Immature natural killer cell (primary cell): ENCODE results near the gene GBA3. TPM values are rescaled to one million over a fixed set of nuclear protein-coding genes. Genes with fewer than 3 reads are reported as not detected.

Experiments
- DNase-seq, 3 donors: peaks; one replicate each; pipeline ENCODE4 v3.0.0; 2022; ENCODE audit warnings: mixed read lengths in 1 of 3
- H3K27ac Mint-ChIP-seq, 6 donors: one replicate each; pipeline ENCODE4 v1.8.0; 2020; ENCODE audit warnings: mixed read lengths in 6 of 6, mild to moderate bottlenecking in 5 of 6, inconsistent platforms in 4 of 6, moderate library complexity in 3 of 6
- H3K27me3 Mint-ChIP-seq, 3 donors: one replicate each; pipeline ENCODE4 v1.8.0; 2020 to 2021; ENCODE audit warnings: low read depth in 3 of 3, mild to moderate bottlenecking in 3 of 3, mixed read lengths in 3 of 3, moderate library complexity in 3 of 3, inconsistent platforms in 1 of 3
- H3K36me3 Mint-ChIP-seq, 3 donors: one replicate each; pipeline ENCODE4 v1.8.0; 2020; ENCODE audit warnings: mixed read lengths in 3 of 3, inconsistent platforms in 2 of 3, mild to moderate bottlenecking in 2 of 3
- H3K4me1 Mint-ChIP-seq, 2 donors: one replicate each; pipeline ENCODE4 v1.8.0; 2020; ENCODE audit warnings: inconsistent platforms in 2 of 2, mild to moderate bottlenecking in 2 of 2, mixed read lengths in 2 of 2, moderate library complexity in 1 of 2
- H3K4me3 Mint-ChIP-seq, 5 donors: one replicate each; pipeline ENCODE4 v1.8.0; 2020; ENCODE audit warnings: mild to moderate bottlenecking in 5 of 5, mixed read lengths in 5 of 5, inconsistent platforms in 3 of 5, moderate library complexity in 3 of 5
- H3K9me3 Mint-ChIP-seq, 6 donors: one replicate each; pipeline ENCODE4 v1.8.0; 2020; ENCODE audit warnings: mild to moderate bottlenecking in 6 of 6, mixed read lengths in 6 of 6, inconsistent platforms in 4 of 6, moderate library complexity in 3 of 6
- polyA plus RNA-seq, 3 donors: library from polyadenylated mRNA; unstranded; fragments of 300-500 nt; fragmentation: Illumina TruSeq; gene quantifications; one replicate each; pipeline ENCODE4 v1.2.3, GENCODE V29; 2021

GBA3 gene
- polyA plus RNA-seq, 3 donors from 2014 or later, result not detected

GRCh38 chr4:22712529-22712928 is 19.8 kb downstream of the GBA3 start:
- Mint-ChIP-seq H3K9me3 (peaks cover 0 to 3% (median 0%) of the 10 kb centered on the region in 6 donors), H3K4me1 (no peaks in the 10 kb centered on the region), H3K27me3 (peaks cover 0 to 4% (median 2%) of the 10 kb centered on the region in 3 donors), H3K36me3 (no peaks in the 10 kb centered on the region), H3K4me3 (no peak overlapping the region), H3K27ac (no peak overlapping the region)
- no peak for DNase-seq

- Mint-ChIP-seq H3K9me3 (peaks cover 0 to 3% (median 0%) of the 10 kb centered on the region in 6 donors), H3K4me1 (no peaks in the 10 kb centered on the region), H3K27ac (no peak overlapping the region), H3K27me3 (peaks cover 0 to 4% (median 2%) of the 10 kb centered on the region in 3 donors), H3K4me3 (no peak overlapping the region), H3K36me3 (no peaks in the 10 kb centered on the region)
- DNase-seq, result no peak
Observed at GRCh38 chr4:22713841-22714240, 21.1 kb downstream of the GBA3 start.

GRCh38 chr4:22719218-22719617 is 26.5 kb downstream of the GBA3 start:
- Mint-ChIP-seq H3K9me3 (peaks cover 0 to 11% (median 0%) of the 10 kb centered on the region in 6 donors), H3K4me1 (no peaks in the 10 kb centered on the region), H3K4me3 (no peak overlapping the region), H3K27ac (no peak overlapping the region), H3K27me3 (peaks cover 0 to 5% (median 0%) of the 10 kb centered on the region in 3 donors), H3K36me3 (no peaks in the 10 kb centered on the region)
- DNase-seq, result no peak

GRCh38 chr4:22720091-22720490 is 27.4 kb downstream of the GBA3 start:
- Mint-ChIP-seq H3K4me1 (no peaks in the 10 kb centered on the region), H3K27me3 (peaks cover 0 to 5% (median 0%) of the 10 kb centered on the region in 3 donors), H3K4me3 (no peak overlapping the region), H3K27ac (no peak overlapping the region), H3K36me3 (no peaks in the 10 kb centered on the region), H3K9me3 (peaks cover 0 to 12% (median 0%) of the 10 kb centered on the region in 6 donors)
- DNase-seq, result no peak

GRCh38 chr4:22721204-22721603 is 28.5 kb downstream of the GBA3 start:
- no peak overlapping the region for H3K27ac Mint-ChIP-seq
- no peak for DNase-seq
- no peaks in the 10 kb centered on the region for H3K36me3 Mint-ChIP-seq
- H3K4me1 Mint-ChIP-seq, result no peaks in the 10 kb centered on the region
- H3K4me3 Mint-ChIP-seq, result no peak overlapping the region
- peaks cover 0 to 1% (median 0%) of the 10 kb centered on the region in 3 donors for H3K27me3 Mint-ChIP-seq
- peaks cover 0 to 18% (median 0%) of the 10 kb centered on the region in 6 donors for H3K9me3 Mint-ChIP-seq

- H3K27ac Mint-ChIP-seq, result no peak overlapping the region
- no peak for DNase-seq
- no peaks in the 10 kb centered on the region for H3K4me1 Mint-ChIP-seq
- peaks cover 0 to 4% (median 0%) of the 10 kb centered on the region in 3 donors for H3K36me3 Mint-ChIP-seq
- H3K4me3 Mint-ChIP-seq, result no peak overlapping the region
- peaks cover 0 to 17% (median 8%) of the 10 kb centered on the region in 6 donors for H3K9me3 Mint-ChIP-seq
- H3K27me3 Mint-ChIP-seq, result peaks cover 0 to 4% (median 0%) of the 10 kb centered on the region in 3 donors
Observed at GRCh38 chr4:22730021-22730420, 37.3 kb downstream of the GBA3 start.

GRCh38 chr4:22733816-22734215 is 41.1 kb downstream of the GBA3 start:
- no peak for DNase-seq
- H3K4me1 Mint-ChIP-seq, result no peaks in the 10 kb centered on the region
- H3K27ac Mint-ChIP-seq, result no peak overlapping the region
- H3K27me3 Mint-ChIP-seq, result peaks cover 0 to 4% (median 0%) of the 10 kb centered on the region in 3 donors
- no peak overlapping the region for H3K4me3 Mint-ChIP-seq
- no peaks in the 10 kb centered on the region for H3K36me3 Mint-ChIP-seq
- peaks cover 0 to 7% (median 5%) of the 10 kb centered on the region in 6 donors for H3K9me3 Mint-ChIP-seq

GRCh38 chr4:22736912-22737311 is 44.2 kb downstream of the GBA3 start:
- Mint-ChIP-seq H3K27ac (no peak overlapping the region), H3K36me3 (no peaks in the 10 kb centered on the region), H3K9me3 (peaks cover 0 to 13% (median 5%) of the 10 kb centered on the region in 6 donors), H3K27me3 (no peaks in the 10 kb centered on the region), H3K4me1 (no peaks in the 10 kb centered on the region), H3K4me3 (no peak overlapping the region)
- DNase-seq, result no peak

- Mint-ChIP-seq H3K9me3 (peaks cover 0 to 19% (median 6%) of the 10 kb centered on the region in 6 donors), H3K27ac (no peak overlapping the region), H3K4me1 (no peaks in the 10 kb centered on the region), H3K27me3 (peaks cover 0 to 1% (median 0%) of the 10 kb centered on the region in 3 donors), H3K36me3 (peaks cover 0 to 3% (median 0%) of the 10 kb centered on the region in 3 donors), H3K4me3 (no peak overlapping the region)
- no peak for DNase-seq
Observed at GRCh38 chr4:22739968-22740367, 47.2 kb downstream of the GBA3 start.

GRCh38 chr4:22741744-22742143 is 49.0 kb downstream of the GBA3 start:
- no peak overlapping the region for H3K27ac Mint-ChIP-seq
- H3K27me3 Mint-ChIP-seq, result peaks cover 0 to 2% (median 1%) of the 10 kb centered on the region in 3 donors
- no peaks in the 10 kb centered on the region for H3K4me1 Mint-ChIP-seq
- peaks cover 0 to 3% (median 0%) of the 10 kb centered on the region in 3 donors for H3K36me3 Mint-ChIP-seq
- H3K4me3 Mint-ChIP-seq, result no peak overlapping the region
- no peak for DNase-seq
- H3K9me3 Mint-ChIP-seq, result peaks cover 0 to 19% (median 5%) of the 10 kb centered on the region in 6 donors

GRCh38 chr4:22743290-22743689 is 50.6 kb downstream of the GBA3 start:
- H3K27me3 Mint-ChIP-seq, result peaks cover 0 to 3% (median 2%) of the 10 kb centered on the region in 3 donors
- no peak for DNase-seq
- H3K9me3 Mint-ChIP-seq, result peaks cover 0 to 20% (median 5%) of the 10 kb centered on the region in 6 donors
- H3K4me3 Mint-ChIP-seq, result no peak overlapping the region
- no peaks in the 10 kb centered on the region for H3K4me1 Mint-ChIP-seq
- H3K36me3 Mint-ChIP-seq, result peaks cover 0 to 3% (median 0%) of the 10 kb centered on the region in 3 donors
- H3K27ac Mint-ChIP-seq, result no peak overlapping the region

GRCh38 chr4:22744478-22745062 is 51.8 kb downstream of the GBA3 start:
- Mint-ChIP-seq H3K4me3 (no peak overlapping the region), H3K4me1 (no peaks in the 10 kb centered on the region), H3K36me3 (peaks cover 0 to 3% (median 0%) of the 10 kb centered on the region in 3 donors), H3K9me3 (peaks cover 0 to 22% (median 5%) of the 10 kb centered on the region in 6 donors), H3K27me3 (peaks cover 0 to 5% (median 2%) of the 10 kb centered on the region in 3 donors), H3K27ac (no peak overlapping the region)
- DNase-seq, result no peak

GRCh38 chr4:22745234-22745633 is 52.5 kb downstream of the GBA3 start:
- H3K27ac Mint-ChIP-seq, result no peak overlapping the region

GRCh38 chr4:22754116-22754515 is 61.4 kb downstream of the GBA3 start:
- H3K9me3 Mint-ChIP-seq, result peaks cover 0 to 10% (median 0%) of the 10 kb centered on the region in 6 donors
- DNase-seq, result no peak
- H3K4me3 Mint-ChIP-seq, result no peak overlapping the region
- peaks cover 0 to 2% (median 0%) of the 10 kb centered on the region in 3 donors for H3K27me3 Mint-ChIP-seq
- no peaks in the 10 kb centered on the region for H3K36me3 Mint-ChIP-seq
- no peak overlapping the region for H3K27ac Mint-ChIP-seq
- no peaks in the 10 kb centered on the region for H3K4me1 Mint-ChIP-seq

More at GRCh38 chr4:22745234-22745633, 52.5 kb downstream of the GBA3 start:
- H3K9me3 Mint-ChIP-seq, result peaks cover 0 to 22% (median 5%) of the 10 kb centered on the region in 6 donors
- DNase-seq, result no peak
- H3K27me3 Mint-ChIP-seq, result peaks cover 0 to 5% (median 2%) of the 10 kb centered on the region in 3 donors
- H3K4me3 Mint-ChIP-seq, result no peak overlapping the region
- peaks cover 0 to 3% (median 0%) of the 10 kb centered on the region in 3 donors for H3K36me3 Mint-ChIP-seq
- H3K4me1 Mint-ChIP-seq, result no peaks in the 10 kb centered on the region
